HCT116 (cell line): ENCODE measurements around the gene DPF3.

Experiments used
- CEBPB ChIP-seq: IDR thresholded peaks from 2 replicates; pipeline ENCODE4 v1.6.1; 2012; ENCODE audit warnings: low read depth
- EGR1 ChIP-seq: IDR thresholded peaks from 2 replicates; pipeline ENCODE4 v1.6.1; 2012; ENCODE audit warnings: low read depth
- EZH2 ChIP-seq: fragments of 200-600 bp; sonication (generic); IDR thresholded peaks from 2 replicates; pipeline ENCODE4 v1.6.1; 2017; ENCODE audit warnings: antibody characterized with exemption, mixed run types
- JUND ChIP-seq: IDR thresholded peaks from 2 replicates; pipeline ENCODE4 v1.6.1; 2012
- POLR2A ChIP-seq: IDR thresholded peaks from 2 replicates; pipeline ENCODE4 v1.7.0; 2011; ENCODE audit warnings: borderline replicate concordance; ENCODE audit not compliant: insufficient read depth, insufficient read length; ENCODE audit errors: extremely low read depth
- POLR2AphosphoS5 ChIP-seq: IDR thresholded peaks from 2 replicates; pipeline ENCODE4 v1.6.1; 2011; ENCODE audit warnings: mild to moderate bottlenecking, low read depth, low read length, moderate library complexity
- SIN3A ChIP-seq: IDR thresholded peaks from 2 replicates; pipeline ENCODE4 v1.6.1; 2012; ENCODE audit warnings: low read depth
- YY1 ChIP-seq: IDR thresholded peaks from 2 replicates; pipeline ENCODE4 v1.6.1; 2011; ENCODE audit warnings: low read length, low read depth, moderate library complexity, mild to moderate bottlenecking; ENCODE audit not compliant: insufficient replicate concordance; ENCODE audit errors: extremely low read depth
- ZNF274 ChIP-seq: fragments of 200-500 bp; sonication (Bioruptor generic); IDR thresholded peaks from 2 replicates; pipeline ENCODE4 v1.6.1; 2014; ENCODE audit warnings: mild to moderate bottlenecking, low read depth, low read length, inconsistent platforms
- TF ChIP-seq, protein P1 (sequence below), 3 experiments: fragments of 200-600 bp in 1 of 3; sonication (generic) in 1 of 3; IDR thresholded peaks in 2 of 3; conservative IDR thresholded peaks in 1 of 3; 2 replicates each; pipeline ENCODE4 v1.5.1; 2012 to 2017; ENCODE audit warnings: low read depth in 2 of 3, low read length in 2 of 3, antibody characterized with exemption in 1 of 3, borderline replicate concordance in 1 of 3, control low read depth in 1 of 3, mild to moderate bottlenecking in 1 of 3, mixed read lengths in 1 of 3, mixed run types in 1 of 3, moderate library complexity in 1 of 3; ENCODE audit not compliant: insufficient read depth in 1 of 3
- TF ChIP-seq, protein P2 (sequence below): IDR thresholded peaks from 2 replicates; pipeline ENCODE4 v1.6.1; 2012

- TF ChIP-seq EZH2 (no peak), CEBPB (no peak), JUND (no peak), SIN3A (no peak), POLR2AphosphoS5 (no peak), POLR2A (no peak), EGR1 (no peak), ZNF274 (no peak), YY1 (no peak)
- TF ChIP-seq, protein P1, sequence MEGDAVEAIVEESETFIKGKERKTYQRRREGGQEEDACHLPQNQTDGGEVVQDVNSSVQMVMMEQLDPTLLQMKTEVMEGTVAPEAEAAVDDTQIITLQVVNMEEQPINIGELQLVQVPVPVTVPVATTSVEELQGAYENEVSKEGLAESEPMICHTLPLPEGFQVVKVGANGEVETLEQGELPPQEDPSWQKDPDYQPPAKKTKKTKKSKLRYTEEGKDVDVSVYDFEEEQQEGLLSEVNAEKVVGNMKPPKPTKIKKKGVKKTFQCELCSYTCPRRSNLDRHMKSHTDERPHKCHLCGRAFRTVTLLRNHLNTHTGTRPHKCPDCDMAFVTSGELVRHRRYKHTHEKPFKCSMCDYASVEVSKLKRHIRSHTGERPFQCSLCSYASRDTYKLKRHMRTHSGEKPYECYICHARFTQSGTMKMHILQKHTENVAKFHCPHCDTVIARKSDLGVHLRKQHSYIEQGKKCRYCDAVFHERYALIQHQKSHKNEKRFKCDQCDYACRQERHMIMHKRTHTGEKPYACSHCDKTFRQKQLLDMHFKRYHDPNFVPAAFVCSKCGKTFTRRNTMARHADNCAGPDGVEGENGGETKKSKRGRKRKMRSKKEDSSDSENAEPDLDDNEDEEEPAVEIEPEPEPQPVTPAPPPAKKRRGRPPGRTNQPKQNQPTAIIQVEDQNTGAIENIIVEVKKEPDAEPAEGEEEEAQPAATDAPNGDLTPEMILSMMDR (IDR thresholded peaks at IDR 0.05 in 2 of 3, conservative IDR thresholded peaks at IDR 0.05 in 1 of 3; ENCODE audit: borderline replicate concordance in 1 of 3, insufficient read depth in 1 of 3, low read depth in 2 of 3, low read length in 2 of 3) = no peak
- TF ChIP-seq, protein P2, sequence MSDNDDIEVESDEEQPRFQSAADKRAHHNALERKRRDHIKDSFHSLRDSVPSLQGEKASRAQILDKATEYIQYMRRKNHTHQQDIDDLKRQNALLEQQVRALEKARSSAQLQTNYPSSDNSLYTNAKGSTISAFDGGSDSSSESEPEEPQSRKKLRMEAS = no peak
Measured at GRCh38 chr14:72666610-72667009, 227.3 kb downstream of the DPF3 start.
